Activated CD8-positive, alpha-beta memory T cell treated with anti-CD3 and anti-CD28 coated beads for 36 hours (primary cell): Measurements from ENCODE around the gene GLRX5. TPM values are rescaled to one million over a fixed set of nuclear protein-coding genes. Genes with fewer than 3 reads are reported as not detected.
"Not testable (repeated sequence)": the region's sequence is repeated elsewhere in the genome, so short reads cannot be mapped to it uniquely, and the experiment has no call there.

Experiments used
- CTCF ChIA-PET: fragments of 350-600 bp; sonication (Branson Sonifier 250); formaldehyde crosslinking; loops from one replicate; lab custom pipeline; 2021; ENCODE audit warnings: antibody characterized with exemption; lab: Charles Lee
- POLR2A ChIA-PET: fragments of 350-600 bp; sonication (Branson Sonifier 250); formaldehyde crosslinking; loops from one replicate; lab custom pipeline; 2021; ENCODE audit warnings: antibody characterized with exemption; lab: Charles Lee
- total RNA-seq, 2 experiments: library from RNA; stranded (reverse); gene quantifications; one replicate each; pipeline ENCODE4 v1.2.3, GENCODE V29; 2021

Gene GLRX5
- total RNA-seq, 2 experiments from 2014 or later: 50.4 to 54.9 TPM

- ChIA-PET POLR2A (interaction anchor here (0.8 to 1.3 kb wide), 2 partner anchors 16 to 27 kb away, joined by 3 to 4 read pairs; no protein-coding TSS in a partner anchor), CTCF (interaction anchor here (0.5 to 1.5 kb wide), 4 partner anchors 12 to 66 kb away, joined by 3 to 6 read pairs (median 3); no protein-coding TSS in a partner anchor)
Measured at GRCh38 chr14:95496690-95497259, 38.1 kb upstream of the GLRX5 start.

DNA sequence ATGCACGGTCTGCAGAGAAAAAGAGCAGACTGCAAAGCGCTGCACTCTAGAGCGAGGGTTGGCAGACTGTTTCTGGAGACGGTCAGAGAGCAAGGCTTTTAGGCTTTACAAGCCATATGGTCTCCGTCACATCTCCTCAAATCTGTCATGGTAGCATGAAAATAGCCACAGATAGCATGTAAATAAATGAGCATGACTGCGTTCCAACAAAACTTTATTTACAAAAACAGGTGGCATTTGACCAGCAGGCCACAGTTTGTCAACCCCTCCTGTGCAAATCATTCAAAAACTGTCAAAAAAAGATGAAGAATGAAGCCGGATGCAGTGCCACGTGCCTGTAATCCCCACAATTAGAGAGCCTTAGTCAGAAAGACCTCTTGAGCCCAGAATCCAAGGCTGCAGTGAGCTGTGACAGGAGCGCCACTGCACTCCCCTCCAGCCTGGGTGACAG is 37.3 kb upstream of the GLRX5 start:
- POLR2A ChIA-PET: no interaction called here
- CTCF ChIA-PET: no interaction called here

GRCh38 chr14:95498622-95499353 is 36.1 kb upstream of the GLRX5 start:
- POLR2A ChIA-PET: no interaction called here
- CTCF ChIA-PET: interaction anchor here (0.8 kb wide), 1 partner anchor 25 kb away, joined by 4 read pairs; no protein-coding TSS in a partner anchor

- POLR2A ChIA-PET: no interaction called here
- CTCF ChIA-PET: no interaction called here
Measured at GRCh38 chr14:95499354-95499750, 35.5 kb upstream of the GLRX5 start.

GRCh38 chr14:95500201-95500681 is 34.6 kb upstream of the GLRX5 start:
- CTCF ChIA-PET: interaction anchor here (1.2 kb wide), 1 partner anchor 27 kb away, joined by 4 read pairs; no protein-coding TSS in a partner anchor
- POLR2A ChIA-PET: no interaction called here

DNA sequence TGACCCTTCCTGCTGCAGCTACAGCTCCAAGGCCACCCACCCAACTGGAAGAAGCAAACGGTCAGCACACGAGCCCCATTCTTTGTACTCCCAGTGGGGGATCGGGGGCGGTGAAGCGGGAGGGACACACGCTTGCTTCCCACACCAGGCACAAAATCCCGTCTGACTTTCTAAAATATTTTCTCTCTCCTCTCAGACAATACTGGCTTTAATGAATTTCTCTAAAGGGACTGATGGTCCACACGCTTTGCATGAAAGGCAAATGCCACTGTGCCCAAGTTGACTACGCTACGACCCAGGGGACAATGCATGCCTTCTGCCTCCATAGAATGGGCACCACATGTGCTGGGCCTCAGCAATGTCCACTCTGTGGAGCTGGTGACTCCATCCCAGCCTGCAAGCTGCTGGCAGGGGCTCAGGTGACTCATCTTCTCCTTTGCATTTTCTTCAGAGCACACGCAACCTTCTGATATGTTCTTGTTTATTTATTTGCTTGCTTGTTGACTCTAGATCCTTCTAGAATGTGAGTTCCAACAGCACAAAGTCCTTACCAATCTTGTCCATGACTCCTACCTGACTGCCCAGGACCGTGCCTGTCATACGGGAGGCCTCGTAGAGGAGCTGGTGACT is 34.0 kb upstream of the GLRX5 start:
- CTCF ChIA-PET: interaction anchor here (1.2 kb wide), 1 partner anchor 27 kb away, joined by 4 read pairs; no protein-coding TSS in a partner anchor

GRCh38 chr14:95502381-95502950 is 32.4 kb upstream of the GLRX5 start:
- ChIA-PET POLR2A (interaction anchor here (3.4 kb wide), 1 partner anchor 21 kb away, joined by 13 read pairs; no protein-coding TSS in a partner anchor), CTCF (no interaction called here)

More for the DNA sequence above, 34.0 kb upstream of the GLRX5 start:
- POLR2A ChIA-PET: no interaction called here

- POLR2A ChIA-PET: interaction anchor here (0.7 to 3.4 kb wide), 3 partner anchors 20 to 48 kb away, joined by 3 to 13 read pairs (median 4); no protein-coding TSS in a partner anchor
- CTCF ChIA-PET: interaction anchor here (0.9 to 2.2 kb wide), 5 partner anchors 13 to 24 kb away, joined by 3 to 12 read pairs (median 5); partner anchors contain the start of gene SYNE3
Measured at GRCh38 chr14:95503365-95504134, 31.3 kb upstream of the GLRX5 start.

GRCh38 chr14:95504135-95505029 is 30.5 kb upstream of the GLRX5 start:
- CTCF ChIA-PET: interaction anchor here (0.8 to 2.2 kb wide), 6 partner anchors 9 to 24 kb away, joined by 3 to 12 read pairs (median 4); partner anchors contain the start of gene SYNE3
- POLR2A ChIA-PET: interaction anchor here (0.6 to 3.4 kb wide), 4 partner anchors 10 to 49 kb away, joined by 3 to 13 read pairs (median 4); no protein-coding TSS in a partner anchor

GRCh38 chr14:95505030-95505589 is 29.7 kb upstream of the GLRX5 start:
- ChIA-PET POLR2A (interaction anchor here (0.6 to 3.4 kb wide), 3 partner anchors 9 to 18 kb away, joined by 3 to 13 read pairs (median 3); no protein-coding TSS in a partner anchor), CTCF (interaction anchor here (0.6 to 2.2 kb wide), 6 partner anchors 8 to 453 kb away, joined by 3 to 12 read pairs (median 5); partner anchors contain the start of gene SYNE3)

DNA sequence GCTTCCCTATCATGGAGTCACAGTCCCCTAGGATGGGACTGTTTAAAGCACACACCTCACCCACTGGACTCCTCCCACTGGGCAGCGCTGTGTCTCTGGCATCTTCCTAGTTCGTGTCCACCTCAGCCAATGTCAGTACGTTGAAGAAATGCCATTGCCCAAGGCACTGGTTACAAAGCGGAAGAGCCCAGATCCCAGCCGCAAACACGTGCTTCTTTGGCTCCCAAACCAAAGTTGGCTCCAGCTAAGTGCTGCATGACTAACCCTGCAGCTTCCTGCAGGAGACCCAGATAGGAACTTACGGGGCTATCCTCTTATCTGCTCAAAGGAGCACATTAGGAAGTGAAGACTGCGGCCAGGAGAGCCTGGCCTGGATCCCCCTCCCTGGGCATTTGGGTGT is 27.7 kb upstream of the GLRX5 start:
- ChIA-PET POLR2A (interaction anchor here (1.0 kb wide), 1 partner anchor 27 kb away, joined by 4 read pairs; no protein-coding TSS in a partner anchor), CTCF (interaction anchor here (1.5 kb wide), 1 partner anchor 20 kb away, joined by 7 read pairs; no protein-coding TSS in a partner anchor)

- CTCF ChIA-PET: interaction anchor here (1.5 kb wide), 1 partner anchor 20 kb away, joined by 7 read pairs; no protein-coding TSS in a partner anchor
- POLR2A ChIA-PET: interaction anchor here (1.0 to 1.2 kb wide), 3 partner anchors 11 to 27 kb away, joined by 3 to 4 read pairs (median 3); no protein-coding TSS in a partner anchor
Measured at GRCh38 chr14:95507701-95508103, 27.1 kb upstream of the GLRX5 start.

GRCh38 chr14:95508377-95508776 is 26.5 kb upstream of the GLRX5 start:
- ChIA-PET POLR2A (interaction anchor here (1.0 to 1.6 kb wide), 3 partner anchors 10 to 16 kb away, joined by 3 read pairs; no protein-coding TSS in a partner anchor), CTCF (interaction anchor here (0.6 to 1.4 kb wide), 3 partner anchors 12 to 81 kb away, joined by 3 read pairs; no protein-coding TSS in a partner anchor)

DNA sequence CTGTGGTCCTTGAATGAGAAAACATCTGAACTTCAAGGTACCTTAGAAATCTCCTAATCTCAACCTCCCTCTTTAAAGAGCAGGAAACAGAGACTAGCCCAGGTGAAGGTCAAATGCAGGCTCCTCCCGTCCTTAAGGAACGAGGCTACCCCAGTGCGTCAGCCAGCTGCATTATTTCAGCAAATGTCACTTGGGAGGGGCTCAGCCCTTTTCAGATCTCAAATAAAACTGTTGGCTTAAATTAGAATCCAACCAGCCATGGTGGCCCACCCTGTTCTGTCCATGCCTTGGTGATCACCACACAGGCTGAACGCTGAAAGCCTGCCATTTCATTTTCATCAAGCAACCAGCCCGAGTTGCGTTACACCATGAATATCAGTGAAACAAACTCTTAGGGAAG is 25.4 kb upstream of the GLRX5 start:
- CTCF ChIA-PET: interaction anchor here (1.4 kb wide), 1 partner anchor 67 kb away, joined by 3 read pairs; no protein-coding TSS in a partner anchor
- POLR2A ChIA-PET: interaction anchor here (1.6 kb wide), 1 partner anchor 14 kb away, joined by 3 read pairs; no protein-coding TSS in a partner anchor

DNA sequence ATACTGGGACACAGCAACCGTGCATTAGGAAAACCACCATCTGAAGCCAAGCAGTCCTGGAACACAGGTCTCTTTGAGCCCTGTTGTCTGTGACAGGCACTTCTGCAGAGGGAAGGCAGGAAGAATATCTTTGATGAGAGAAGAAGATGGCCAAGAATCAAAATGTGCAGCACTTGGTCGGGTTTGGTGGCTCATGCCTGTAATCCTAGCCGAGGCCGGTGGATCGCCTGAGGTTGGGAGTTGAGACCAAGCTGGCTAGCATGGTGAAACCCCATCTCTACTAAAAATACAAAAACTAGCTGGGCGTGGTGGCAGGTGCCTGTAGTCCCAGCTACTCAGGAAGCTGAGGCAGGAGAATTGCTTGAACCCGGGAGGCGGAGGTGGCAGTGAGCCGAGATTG is 24.5 kb upstream of the GLRX5 start:
- POLR2A ChIA-PET, CTCF ChIA-PET: not testable (repeated sequence)

GRCh38 chr14:95510804-95511203 is 24.0 kb upstream of the GLRX5 start:
- POLR2A ChIA-PET: no interaction called here

More at GRCh38 chr14:95510804-95511203, 24.0 kb upstream of the GLRX5 start:
- CTCF ChIA-PET: interaction anchor here (0.9 kb wide), 1 partner anchor 12 kb away, joined by 3 read pairs; no protein-coding TSS in a partner anchor
